K562 (cell line): ENCODE data around the gene ECSIT. TPM values are rescaled to one million over a fixed set of nuclear protein-coding genes. Genes with fewer than 3 reads are reported as not detected.
A peak's percentile ranks its signal among the peaks of the same experiment; 100 is the strongest.

Experiments
- ESRRA ChIP-seq: fragments of 450-650 bp; IDR thresholded peaks from 2 replicates; pipeline ENCODE4 v1.6.1; 2014; ENCODE audit warnings: low read depth, mild to moderate bottlenecking, moderate library complexity, borderline replicate concordance
- GATAD2B ChIP-seq: fragments of 450-650 bp; IDR thresholded peaks from 2 replicates; pipeline ENCODE4 v1.6.1; 2017; ENCODE audit warnings: mild to moderate bottlenecking, borderline replicate concordance
- HIVEP1 ChIP-seq: fragments of 250-450 bp; sonication (Bioruptor Pico); IDR thresholded peaks from 2 replicates; pipeline ENCODE4 v1.4.0; 2020; ENCODE audit warnings: mild to moderate bottlenecking
- SP1 ChIP-seq: sonication (generic); formaldehyde crosslinking; IDR thresholded peaks from 2 replicates; pipeline ENCODE4 v1.8.1; 2022; ENCODE audit warnings: mild to moderate bottlenecking, missing genetic modification reagents
- THAP12 ChIP-seq: fragments of 250-450 bp; sonication (Bioruptor Pico); IDR thresholded peaks from 2 replicates; pipeline ENCODE4 v1.9.0; 2021; ENCODE audit warnings: mild to moderate bottlenecking, inconsistent platforms
- ZNF143 ChIP-seq: sonication (generic); formaldehyde crosslinking; IDR thresholded peaks from 2 replicates; pipeline ENCODE4 v1.9.0; 2022; ENCODE audit warnings: mild to moderate bottlenecking, missing genetic modification reagents
- ZNF174 ChIP-seq: fragments of 250-450 bp; sonication (Bioruptor Pico); IDR thresholded peaks from 2 replicates; pipeline ENCODE4 v1.4.0; 2020; ENCODE audit warnings: mild to moderate bottlenecking
- ZNF280A ChIP-seq: fragments of 450-650 bp; IDR thresholded peaks from 2 replicates; pipeline ENCODE4 v1.6.1; 2018; ENCODE audit warnings: mild to moderate bottlenecking, low read depth; ENCODE audit not compliant: partially characterized antibody
- ZNF696 ChIP-seq: fragments of 250-450 bp; sonication (Bioruptor Pico); conservative IDR thresholded peaks from 2 replicates; pipeline ENCODE4 v1.4.0; 2020; ENCODE audit warnings: mild to moderate bottlenecking, moderate library complexity
- polyA plus RNA-seq, 8 experiments: library from polyadenylated mRNA; depleted of rRNA in 4 of 8; stranded (reverse) in 5 of 8; unstranded in 3 of 8; fragments of >200 nt; fragmentation: Nextera tagmentation in 2 of 8; fragmentation: Illumina TruSeq in 1 of 8; extraction: Ambion mirVana in 2 of 8; extraction: Trizol in 1 of 8; gene quantifications; 2 replicates each; pipeline versions ENCODE4 v1.2.1 to v1.2.3, GENCODE V29; 2011 to 2014; ENCODE audit warnings: inconsistent platforms in 1 of 8, missing spikeins in 1 of 8
- total RNA-seq, 7 experiments: library from RNA; depleted of rRNA in 6 of 7; stranded (reverse); fragments of >200 nt in 6 of 7; fragmentation: Illumina TruSeq in 2 of 7; extraction: Trizol in 2 of 7; gene quantifications; 2 replicates each; pipeline versions ENCODE4 v1.2.1 to v1.2.3, GENCODE V29; 2011 to 2021; ENCODE audit warnings: low replicate concordance in 1 of 7
- TF ChIP-seq, protein P1 (sequence below): sonication (generic); formaldehyde crosslinking; IDR thresholded peaks from 2 replicates; pipeline ENCODE4 v1.8.1; 2023; ENCODE audit warnings: mild to moderate bottlenecking, missing genetic modification reagents
- TF ChIP-seq, protein P2 (sequence below): fragments of 250-450 bp; sonication (Bioruptor Pico); IDR thresholded peaks from 2 replicates; pipeline ENCODE4 v1.4.0; 2020; ENCODE audit warnings: mild to moderate bottlenecking, moderate library complexity
- TF ChIP-seq, protein P3 (sequence below): sonication (generic); formaldehyde crosslinking; IDR thresholded peaks from 2 replicates; pipeline ENCODE4 v1.8.0; 2022; ENCODE audit warnings: mild to moderate bottlenecking, missing genetic modification reagents
- TF ChIP-seq, protein P4 (sequence below): fragments of 450-650 bp; formaldehyde crosslinking; IDR thresholded peaks from 2 replicates; pipeline ENCODE4 v1.4.0; 2022; ENCODE audit warnings: missing genetic modification characterization

Gene ECSIT
- total and polyA plus RNA-seq, 9 of the 15 experiments (the other 6 are each of a cell fraction or from before 2014, with no cell fraction given) = 1.1 to 82.5 (median 43.9) TPM

- TF ChIP-seq THAP12 (peak; percentile 51), ZNF174 (CRISPR knock-in tag) (no peak), HIVEP1 (CRISPR knock-in tag) (0 out of 2 replicates have a peak, but pooled peaks have one; percentile 33), SP1 (CRISPR knock-in tag) (peak; percentile 99), ESRRA (peak; percentile 58; the same call in 1 of the 2 replicates), GATAD2B (0 out of 2 replicates have a peak, but pooled peaks have one; percentile 21), ZNF143 (CRISPR knock-in tag) (no peak), ZNF280A (no peak), ZNF696 (CRISPR knock-in tag) (no peak)
- TF ChIP-seq, protein P1, sequence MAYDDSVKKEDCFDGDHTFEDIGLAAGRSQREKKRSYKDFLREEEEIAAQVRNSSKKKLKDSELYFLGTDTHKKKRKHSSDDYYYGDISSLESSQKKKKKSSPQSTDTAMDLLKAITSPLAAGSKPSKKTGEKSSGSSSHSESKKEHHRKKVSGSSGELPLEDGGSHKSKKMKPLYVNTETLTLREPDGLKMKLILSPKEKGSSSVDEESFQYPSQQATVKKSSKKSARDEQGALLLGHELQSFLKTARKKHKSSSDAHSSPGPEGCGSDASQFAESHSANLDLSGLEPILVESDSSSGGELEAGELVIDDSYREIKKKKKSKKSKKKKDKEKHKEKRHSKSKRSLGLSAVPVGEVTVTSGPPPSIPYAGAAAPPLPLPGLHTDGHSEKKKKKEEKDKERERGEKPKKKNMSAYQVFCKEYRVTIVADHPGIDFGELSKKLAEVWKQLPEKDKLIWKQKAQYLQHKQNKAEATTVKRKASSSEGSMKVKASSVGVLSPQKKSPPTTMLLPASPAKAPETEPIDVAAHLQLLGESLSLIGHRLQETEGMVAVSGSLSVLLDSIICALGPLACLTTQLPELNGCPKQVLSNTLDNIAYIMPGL (CRISPR knock-in tag) = 0 out of 2 replicates have a peak, but pooled peaks have one; percentile 19
- TF ChIP-seq, protein P2, sequence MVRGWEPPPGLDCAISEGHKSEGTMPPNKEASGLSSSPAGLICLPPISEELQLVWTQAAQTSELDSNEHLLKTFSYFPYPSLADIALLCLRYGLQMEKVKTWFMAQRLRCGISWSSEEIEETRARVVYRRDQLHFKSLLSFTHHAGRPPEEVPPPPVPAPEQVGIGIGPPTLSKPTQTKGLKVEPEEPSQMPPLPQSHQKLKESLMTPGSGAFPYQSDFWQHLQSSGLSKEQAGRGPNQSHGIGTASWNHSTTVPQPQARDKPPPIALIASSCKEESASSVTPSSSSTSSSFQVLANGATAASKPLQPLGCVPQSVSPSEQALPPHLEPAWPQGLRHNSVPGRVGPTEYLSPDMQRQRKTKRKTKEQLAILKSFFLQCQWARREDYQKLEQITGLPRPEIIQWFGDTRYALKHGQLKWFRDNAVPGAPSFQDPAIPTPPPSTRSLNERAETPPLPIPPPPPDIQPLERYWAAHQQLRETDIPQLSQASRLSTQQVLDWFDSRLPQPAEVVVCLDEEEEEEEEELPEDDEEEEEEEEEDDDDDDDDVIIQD (CRISPR knock-in tag) = no peak
- TF ChIP-seq, protein P3, sequence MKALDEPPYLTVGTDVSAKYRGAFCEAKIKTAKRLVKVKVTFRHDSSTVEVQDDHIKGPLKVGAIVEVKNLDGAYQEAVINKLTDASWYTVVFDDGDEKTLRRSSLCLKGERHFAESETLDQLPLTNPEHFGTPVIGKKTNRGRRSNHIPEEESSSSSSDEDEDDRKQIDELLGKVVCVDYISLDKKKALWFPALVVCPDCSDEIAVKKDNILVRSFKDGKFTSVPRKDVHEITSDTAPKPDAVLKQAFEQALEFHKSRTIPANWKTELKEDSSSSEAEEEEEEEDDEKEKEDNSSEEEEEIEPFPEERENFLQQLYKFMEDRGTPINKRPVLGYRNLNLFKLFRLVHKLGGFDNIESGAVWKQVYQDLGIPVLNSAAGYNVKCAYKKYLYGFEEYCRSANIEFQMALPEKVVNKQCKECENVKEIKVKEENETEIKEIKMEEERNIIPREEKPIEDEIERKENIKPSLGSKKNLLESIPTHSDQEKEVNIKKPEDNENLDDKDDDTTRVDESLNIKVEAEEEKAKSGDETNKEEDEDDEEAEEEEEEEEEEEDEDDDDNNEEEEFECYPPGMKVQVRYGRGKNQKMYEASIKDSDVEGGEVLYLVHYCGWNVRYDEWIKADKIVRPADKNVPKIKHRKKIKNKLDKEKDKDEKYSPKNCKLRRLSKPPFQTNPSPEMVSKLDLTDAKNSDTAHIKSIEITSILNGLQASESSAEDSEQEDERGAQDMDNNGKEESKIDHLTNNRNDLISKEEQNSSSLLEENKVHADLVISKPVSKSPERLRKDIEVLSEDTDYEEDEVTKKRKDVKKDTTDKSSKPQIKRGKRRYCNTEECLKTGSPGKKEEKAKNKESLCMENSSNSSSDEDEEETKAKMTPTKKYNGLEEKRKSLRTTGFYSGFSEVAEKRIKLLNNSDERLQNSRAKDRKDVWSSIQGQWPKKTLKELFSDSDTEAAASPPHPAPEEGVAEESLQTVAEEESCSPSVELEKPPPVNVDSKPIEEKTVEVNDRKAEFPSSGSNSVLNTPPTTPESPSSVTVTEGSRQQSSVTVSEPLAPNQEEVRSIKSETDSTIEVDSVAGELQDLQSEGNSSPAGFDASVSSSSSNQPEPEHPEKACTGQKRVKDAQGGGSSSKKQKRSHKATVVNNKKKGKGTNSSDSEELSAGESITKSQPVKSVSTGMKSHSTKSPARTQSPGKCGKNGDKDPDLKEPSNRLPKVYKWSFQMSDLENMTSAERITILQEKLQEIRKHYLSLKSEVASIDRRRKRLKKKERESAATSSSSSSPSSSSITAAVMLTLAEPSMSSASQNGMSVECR (CRISPR knock-in tag) = no peak
- TF ChIP-seq, protein P4, sequence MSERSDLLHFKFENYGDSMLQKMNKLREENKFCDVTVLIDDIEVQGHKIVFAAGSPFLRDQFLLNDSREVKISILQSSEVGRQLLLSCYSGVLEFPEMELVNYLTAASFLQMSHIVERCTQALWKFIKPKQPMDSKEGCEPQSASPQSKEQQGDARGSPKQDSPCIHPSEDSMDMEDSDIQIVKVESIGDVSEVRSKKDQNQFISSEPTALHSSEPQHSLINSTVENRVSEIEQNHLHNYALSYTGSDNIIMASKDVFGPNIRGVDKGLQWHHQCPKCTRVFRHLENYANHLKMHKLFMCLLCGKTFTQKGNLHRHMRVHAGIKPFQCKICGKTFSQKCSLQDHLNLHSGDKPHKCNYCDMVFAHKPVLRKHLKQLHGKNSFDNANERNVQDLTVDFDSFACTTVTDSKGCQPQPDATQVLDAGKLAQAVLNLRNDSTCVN (CRISPR knock-in tag) = no peak
Observed at GRCh38 chr19:11535792-11536595, 7.1 kb upstream of the ECSIT start (continued).
